GM18511 (cell line): ENCODE data around the gene ELOVL1.

Source experiments
- ATAC-seq: cut with Tn5 transposase; IDR thresholded peaks from one replicate; pipeline ENCODE4 v1.9.1; 2021; ENCODE audit warnings: mild to moderate bottlenecking, moderate library complexity; ENCODE audit not compliant: unreplicated experiment

The ELOVL1 gene

GRCh38 chr1:43358121-43358745, 9.6 kb downstream of the ELOVL1 start:
- no peak for ATAC-seq

- no peak for ATAC-seq
Measured at GRCh38 chr1:43357251-43357650, 10.6 kb downstream of the ELOVL1 start.

GRCh38 chr1:43354936-43355335, 12.9 kb downstream of the ELOVL1 start:
- no peak for ATAC-seq

DNA sequence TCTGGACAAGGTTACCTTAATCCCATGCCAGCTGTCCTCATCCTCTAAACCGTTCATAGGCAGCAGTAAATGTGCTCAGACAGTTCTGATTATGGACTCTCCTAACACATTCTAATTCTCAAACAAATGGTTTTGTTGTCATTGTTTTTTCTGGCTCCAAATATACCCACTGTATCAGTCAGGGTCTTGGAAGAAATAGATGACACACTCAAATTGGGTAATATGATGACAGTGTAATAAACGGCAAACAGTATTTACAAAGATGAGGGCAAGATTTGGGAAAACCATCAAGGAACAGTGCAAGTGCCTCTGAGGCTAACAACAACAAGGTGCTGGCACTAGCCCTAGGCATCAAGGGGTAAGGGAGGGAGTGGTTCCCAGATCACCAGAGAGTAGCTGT, 13.3 kb downstream of the ELOVL1 start:
- no peak for ATAC-seq

- ATAC-seq = no peak
Measured at GRCh38 chr1:43352881-43353280, 14.9 kb downstream of the ELOVL1 start.

GRCh38 chr1:43352351-43352705, 15.5 kb downstream of the ELOVL1 start:
- ATAC-seq = no peak

- no peak for ATAC-seq
Measured at GRCh38 chr1:43351421-43352350, 16.1 kb downstream of the ELOVL1 start.

DNA sequence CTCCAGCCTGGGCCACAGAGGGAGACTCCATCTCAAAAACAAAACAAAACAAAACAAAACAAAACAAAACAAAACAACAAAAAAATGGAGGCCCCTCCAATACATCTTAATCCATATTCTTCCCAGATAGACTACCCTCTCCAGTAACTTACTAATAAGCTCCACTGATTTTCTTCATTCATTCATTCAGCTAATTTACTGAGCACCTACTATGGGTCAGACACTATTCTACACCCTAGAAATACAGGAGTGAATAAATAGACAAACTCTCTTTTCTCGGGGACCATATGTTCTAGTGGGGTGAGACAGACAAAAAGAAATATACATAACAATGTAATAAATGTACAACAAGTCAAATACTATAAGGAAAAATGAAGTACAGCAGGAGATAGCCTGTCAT, 16.8 kb downstream of the ELOVL1 start:
- no peak for ATAC-seq

DNA sequence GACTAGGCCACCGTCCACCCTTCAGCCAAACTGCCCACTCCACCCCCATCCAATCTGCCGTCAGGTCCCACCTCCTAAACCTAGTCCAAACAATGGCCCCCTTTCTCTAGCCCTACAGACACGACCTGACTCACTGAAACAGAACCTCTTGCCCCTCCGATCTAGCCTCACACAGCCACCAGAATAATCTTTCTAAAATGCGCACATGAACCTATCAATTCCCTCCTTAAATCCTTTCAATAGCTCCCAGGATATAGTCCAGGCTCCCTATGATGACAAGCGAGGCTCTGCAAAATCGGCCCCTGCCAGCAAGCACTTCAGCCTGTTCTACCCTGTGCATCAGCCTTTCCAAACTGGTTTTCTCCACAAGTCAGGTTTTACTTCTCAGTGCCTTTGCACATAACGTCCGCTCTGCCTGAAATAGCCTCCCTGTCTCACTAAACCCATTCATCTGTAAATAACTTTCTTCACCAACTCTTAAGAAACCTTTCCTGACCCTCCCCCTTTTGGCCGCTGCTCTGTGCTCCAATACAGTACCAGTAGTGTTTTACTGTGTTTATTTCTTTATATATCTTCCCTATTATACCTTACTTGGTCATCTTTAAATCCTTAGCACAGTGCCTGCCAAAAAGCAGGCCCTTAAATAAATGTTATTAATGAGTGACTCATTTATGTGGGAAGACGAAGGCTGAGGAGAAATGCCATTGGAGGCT, 18.1 kb downstream of the ELOVL1 start:
- ATAC-seq = no peak

DNA sequence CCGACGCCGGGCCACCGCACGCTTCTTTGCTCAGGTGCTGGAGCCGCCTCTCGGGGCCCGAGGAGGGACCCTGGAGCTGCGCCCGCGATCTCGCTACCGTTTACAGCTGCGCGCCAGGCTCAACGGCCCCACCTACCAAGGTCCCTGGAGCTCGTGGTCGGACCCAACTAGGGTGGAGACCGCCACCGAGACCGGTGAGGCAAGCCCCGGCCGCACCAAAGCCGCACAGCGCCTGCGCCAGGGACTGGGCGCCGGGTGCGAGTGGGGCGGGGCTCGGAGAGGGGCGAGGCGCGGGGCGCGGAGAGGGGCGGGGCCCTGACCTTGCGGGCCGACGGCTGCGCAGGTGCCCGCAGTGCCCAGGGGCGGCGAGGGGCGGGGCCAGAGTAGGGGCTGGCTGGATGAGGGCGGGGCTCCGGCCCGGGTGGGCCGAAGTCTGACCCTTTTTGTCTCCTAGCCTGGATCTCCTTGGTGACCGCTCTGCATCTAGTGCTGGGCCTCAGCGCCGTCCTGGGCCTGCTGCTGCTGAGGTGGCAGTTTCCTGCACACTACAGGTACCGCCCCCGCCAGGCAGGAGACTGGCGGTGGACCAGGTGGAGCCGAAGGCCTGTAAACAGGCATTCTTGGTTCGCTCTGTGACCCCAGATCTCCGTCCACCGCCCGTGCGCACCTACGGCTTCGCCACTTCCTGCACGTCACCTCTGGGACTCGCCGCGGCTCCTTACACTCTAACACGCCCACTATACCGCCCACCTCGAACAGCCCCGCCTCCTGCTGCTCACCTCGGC, 18.8 kb downstream of the ELOVL1 start:
- ATAC-seq = no peak

GRCh38 chr1:43348343-43348808, 19.4 kb downstream of the ELOVL1 start:
- ATAC-seq = no peak

DNA sequence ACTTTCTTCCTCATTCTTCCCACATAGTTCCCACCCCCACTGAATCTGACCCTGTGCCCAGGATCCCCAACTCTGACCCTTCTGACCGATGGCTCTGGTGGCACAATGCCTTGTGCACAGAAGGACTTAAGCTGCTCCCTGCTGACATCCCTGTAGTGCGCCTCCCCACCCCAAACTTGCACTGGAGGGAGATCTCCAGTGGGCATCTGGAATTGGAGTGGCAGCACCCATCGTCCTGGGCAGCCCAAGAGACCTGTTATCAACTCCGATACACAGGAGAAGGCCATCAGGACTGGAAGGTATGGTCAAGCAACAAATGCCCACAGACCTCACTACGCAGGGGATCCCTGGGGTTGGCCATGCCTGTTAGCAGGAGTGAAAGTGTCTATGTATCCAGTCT, 21.2 kb downstream of the ELOVL1 start:
- no peak for ATAC-seq

- no peak for ATAC-seq
Measured at GRCh38 chr1:43345120-43345519, 22.7 kb downstream of the ELOVL1 start.

GRCh38 chr1:43344267-43344850, 23.5 kb downstream of the ELOVL1 start:
- ATAC-seq = no peak

DNA sequence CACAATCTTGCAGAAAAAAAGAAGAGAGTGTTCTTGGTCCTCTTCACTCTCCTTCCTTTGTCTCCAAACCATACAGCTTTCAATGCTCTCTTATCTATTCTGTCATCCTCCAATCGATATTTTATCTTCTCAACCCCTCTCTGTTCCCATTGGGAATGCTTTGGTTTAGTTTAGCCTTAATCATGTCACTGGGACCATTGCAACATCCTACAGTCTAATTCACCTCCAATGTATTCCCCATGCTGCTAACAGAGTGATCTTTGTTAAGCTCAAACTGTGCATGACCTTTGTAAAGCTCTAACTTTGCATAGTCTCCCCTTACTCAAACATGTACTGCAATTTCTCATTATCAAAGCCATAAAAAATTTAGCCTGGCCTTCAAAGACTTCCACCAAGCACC, 27.3 kb downstream of the ELOVL1 start:
- ATAC-seq = no peak

- no peak for ATAC-seq
Measured at GRCh38 chr1:43339584-43340232, 28.1 kb downstream of the ELOVL1 start.

- ATAC-seq = no peak
Measured at GRCh38 chr1:43338001-43338400, 29.8 kb downstream of the ELOVL1 start.

- no peak for ATAC-seq
Measured at GRCh38 chr1:43337588-43337987, 30.2 kb downstream of the ELOVL1 start, which contains the start of gene MPL. Gene MPL, plus strand, starts transcription at chr1:43337818. Its CDS starts 31 bp downstream, at chr1:43337849.

DNA sequence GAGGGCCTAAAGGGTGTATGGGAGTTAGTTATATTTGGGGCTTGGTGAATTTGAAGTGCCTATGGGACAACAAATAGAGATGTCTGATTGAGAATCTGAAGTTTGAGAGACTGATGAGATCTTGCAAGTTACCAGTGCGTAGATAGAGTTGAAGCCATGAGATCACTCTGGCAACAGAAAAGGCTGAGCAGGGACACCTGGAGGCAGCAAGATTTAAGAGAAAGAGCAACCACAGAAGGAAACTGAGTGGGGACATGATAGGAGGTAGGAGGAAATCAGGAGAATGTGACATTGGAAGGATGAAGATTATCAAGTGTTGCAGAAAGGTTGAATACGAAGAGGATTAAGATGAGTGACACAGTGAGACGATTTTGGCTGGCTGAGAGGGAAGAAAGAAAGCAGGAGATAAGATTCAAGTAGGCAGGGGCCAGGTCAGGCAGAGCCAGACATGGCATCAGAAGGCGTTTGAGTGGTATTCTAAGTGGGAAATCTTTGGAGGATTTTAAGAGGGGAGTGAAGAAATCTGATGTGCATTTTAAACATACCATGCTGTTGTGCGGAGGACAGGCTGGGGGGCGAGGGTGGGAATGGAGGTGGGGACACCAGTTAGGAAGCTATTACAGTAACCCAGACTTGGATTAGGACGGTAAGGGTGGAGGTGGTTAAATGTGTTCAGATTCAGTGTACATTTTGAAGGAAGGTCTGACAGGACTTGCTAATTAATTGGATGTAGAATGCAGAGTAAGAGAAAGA, 33.2 kb downstream of the ELOVL1 start:
- no peak for ATAC-seq
